Trophoblast cell (in vitro differentiated cells and primary cell): ENCODE results near the gene LUZP1.

Experiments used
- DNase-seq, 2 donors: peaks; one replicate each; pipeline ENCODE4 v3.0.0-alpha.2; 2016
- H2AFZ ChIP-seq: 2 replicates; pipeline ENCODE4 v1.6.1; 2013; ENCODE audit warnings: low read length, moderate library complexity, mild to moderate bottlenecking; ENCODE audit not compliant: insufficient read depth, poor library complexity
- H2AK5ac ChIP-seq: 2 replicates; pipeline ENCODE4 v1.6.1; 2013; ENCODE audit warnings: mild to moderate bottlenecking, low read length
- H2BK120ac ChIP-seq: 2 replicates; pipeline ENCODE4 v1.6.1; 2013; ENCODE audit warnings: low read length, mild to moderate bottlenecking, moderate library complexity; ENCODE audit not compliant: insufficient read depth, poor library complexity
- H2BK12ac ChIP-seq: 2 replicates; pipeline ENCODE4 v1.6.1; 2013; ENCODE audit warnings: mild to moderate bottlenecking, low read length, moderate library complexity
- H2BK5ac ChIP-seq: 2 replicates; pipeline ENCODE4 v1.6.1; 2013; ENCODE audit warnings: low read length, low read depth, moderate library complexity, mild to moderate bottlenecking; ENCODE audit not compliant: poor library complexity
- H3K14ac ChIP-seq: 2 replicates; pipeline ENCODE4 v1.6.1; 2013; ENCODE audit warnings: mild to moderate bottlenecking, low read length
- H3K18ac ChIP-seq: 2 replicates; pipeline ENCODE4 v1.6.1; 2013; ENCODE audit warnings: mild to moderate bottlenecking, low read length
- H3K23ac ChIP-seq: 2 replicates; pipeline ENCODE4 v1.6.1; 2013; ENCODE audit warnings: low read length
- H3K27ac ChIP-seq: 2 replicates; pipeline ENCODE4 v1.5.1; 2013; ENCODE audit warnings: low read depth, mild to moderate bottlenecking, inconsistent platforms, low read length, moderate library complexity
- H3K27me3 ChIP-seq: 2 replicates; pipeline ENCODE4 v1.6.1; 2013; ENCODE audit warnings: inconsistent platforms, mild to moderate bottlenecking, low read length, moderate library complexity; ENCODE audit not compliant: insufficient read depth
- H3K36me3 ChIP-seq, 2 experiments: 1 replicate in 1 of 2; 2 replicates in 1 of 2; pipeline ENCODE4 v1.6.1; 2013; ENCODE audit warnings: low read length in 2 of 2, mild to moderate bottlenecking in 2 of 2, moderate library complexity in 1 of 2; ENCODE audit not compliant: insufficient read depth in 2 of 2, control insufficient read depth in 1 of 2
- H3K4ac ChIP-seq: 2 replicates; pipeline ENCODE4 v1.6.1; 2013; ENCODE audit warnings: low read depth, mild to moderate bottlenecking, low read length, moderate library complexity
- H3K4me1 ChIP-seq, 2 experiments: 1 replicate in 1 of 2; 2 replicates in 1 of 2; pipeline ENCODE4 v1.6.1; 2013; ENCODE audit warnings: low read length in 2 of 2, mild to moderate bottlenecking in 2 of 2, moderate library complexity in 1 of 2; ENCODE audit not compliant: insufficient read depth in 2 of 2, control insufficient read depth in 1 of 2
- H3K4me2 ChIP-seq: 2 replicates; pipeline ENCODE4 v1.6.1; 2013; ENCODE audit warnings: inconsistent platforms, mild to moderate bottlenecking, low read length, moderate library complexity
- H3K4me3 ChIP-seq: 2 replicates; pipeline ENCODE4 v1.5.1; 2013; ENCODE audit warnings: mild to moderate bottlenecking, low read depth, low read length, inconsistent platforms
- H3K79me1 ChIP-seq: one replicate; pipeline ENCODE4 v1.6.1; 2013; ENCODE audit warnings: low read length
- H3K79me2 ChIP-seq: 2 replicates; pipeline ENCODE4 v1.6.1; 2013; ENCODE audit warnings: low read length, mild to moderate bottlenecking; ENCODE audit not compliant: control insufficient read depth, insufficient read depth, poor library complexity
- H3K9ac ChIP-seq: 2 replicates; pipeline ENCODE4 v1.6.1; 2013; ENCODE audit warnings: mild to moderate bottlenecking, low read length
- H3K9me3 ChIP-seq: 2 replicates; pipeline ENCODE4 v1.6.1; 2013; ENCODE audit warnings: low read depth, mild to moderate bottlenecking, control low read depth, inconsistent platforms, low read length; ENCODE audit not compliant: insufficient read depth
- H4K12ac ChIP-seq: 2 replicates; pipeline ENCODE4 v1.6.1; 2013; ENCODE audit warnings: low read depth, mild to moderate bottlenecking, low read length, moderate library complexity
- H4K8ac ChIP-seq: 2 replicates; pipeline ENCODE4 v1.6.1; 2013; ENCODE audit warnings: low read depth, mild to moderate bottlenecking, low read length, moderate library complexity
- H4K91ac ChIP-seq: one replicate; pipeline ENCODE4 v1.6.1; 2013; ENCODE audit warnings: low read depth, mild to moderate bottlenecking, low read length, moderate library complexity
- WGBS: extraction: QIAGEN DNeasy Blood & Tissue Kit; methylation state at CpG from one replicate; pipeline ENCODE4 v1.1.7; 2013; ENCODE audit warnings: missing lambda C conversion rate; ENCODE audit not compliant: insufficient read length, insufficient coverage; ENCODE audit errors: extremely low coverage; 5-methylcytosine and 5-hydroxymethylcytosine counted together

The LUZP1 gene

GRCh38 chr1:23202263-23202749 lies 33.6 kb upstream of the LUZP1 start:
- H3K4me1 ChIP-seq: peaks cover under 1 to 4% of the 10 kb centered on the region in 2 experiments
- H3K79me2 ChIP-seq: no peaks in the 10 kb centered on the region
- H3K27ac ChIP-seq: no peak overlapping the region
- H4K91ac ChIP-seq: no peak overlapping the region
- no CpG with 5 or more reads among the region's 3 CpGs for WGBS
- H3K9ac ChIP-seq: no peak overlapping the region
- no peak overlapping the region for H2AK5ac ChIP-seq
- H3K27me3 ChIP-seq: no peaks in the 10 kb centered on the region
- H2AFZ ChIP-seq: no peak overlapping the region
- H2BK5ac ChIP-seq: no peak overlapping the region
- H4K8ac ChIP-seq: no peak overlapping the region
- H3K23ac ChIP-seq: no peak overlapping the region
- no peak for DNase-seq
- no peak overlapping the region for H3K4me2 ChIP-seq
- no peak overlapping the region for H3K18ac ChIP-seq
- H2BK12ac ChIP-seq: no peak overlapping the region
- peaks cover 4% of the 10 kb centered on the region for H3K79me1 ChIP-seq
- H3K9me3 ChIP-seq: peaks cover 2% of the 10 kb centered on the region
- no peak overlapping the region for H4K12ac ChIP-seq
- no peak overlapping the region for H3K4ac ChIP-seq
- no peak overlapping the region for H3K4me3 ChIP-seq
- no peak overlapping the region for H2BK120ac ChIP-seq
- no peak overlapping the region for H3K14ac ChIP-seq
- no peaks in the 10 kb centered on the region for H3K36me3 ChIP-seq

- H2BK120ac ChIP-seq: no peak overlapping the region
- H3K4ac ChIP-seq: no peak overlapping the region
- no peak overlapping the region for H4K91ac ChIP-seq
- peaks cover 7 to 10% of the 10 kb centered on the region in 2 experiments for H3K4me1 ChIP-seq
- no peak overlapping the region for H3K23ac ChIP-seq
- H2AK5ac ChIP-seq: no peak overlapping the region
- peaks cover 10% of the 10 kb centered on the region for H3K79me1 ChIP-seq
- no CpG with 5 or more reads among the region's 1 CpG for WGBS
- H2BK12ac ChIP-seq: no peak overlapping the region
- no peak overlapping the region for H2BK5ac ChIP-seq
- DNase-seq: no peak
- H4K8ac ChIP-seq: no peak overlapping the region
- H3K27ac ChIP-seq: no peak overlapping the region
- peaks cover 2% of the 10 kb centered on the region for H3K9me3 ChIP-seq
- no peak overlapping the region for H3K9ac ChIP-seq
- H3K14ac ChIP-seq: no peak overlapping the region
- no peaks in the 10 kb centered on the region for H3K79me2 ChIP-seq
- H3K36me3 ChIP-seq: no peaks in the 10 kb centered on the region
- no peak overlapping the region for H2AFZ ChIP-seq
- H3K4me3 ChIP-seq: no peak overlapping the region
- no peak overlapping the region for H3K18ac ChIP-seq
- no peak overlapping the region for H3K4me2 ChIP-seq
- H4K12ac ChIP-seq: no peak overlapping the region
- H3K27me3 ChIP-seq: no peaks in the 10 kb centered on the region
These were observed 32.2 kb upstream of the LUZP1 start for GRCh38 chr1:23200883-23201282.

GRCh38 chr1:23198373-23198772 lies 29.7 kb upstream of the LUZP1 start:
- Histone ChIP-seq H3K4ac (no peak overlapping the region), H3K23ac (no peak overlapping the region), H4K12ac (no peak overlapping the region), H2AFZ (no peak overlapping the region), H3K4me3 (no peak overlapping the region), H2BK5ac (no peak overlapping the region), H3K79me2 (no peaks in the 10 kb centered on the region), H4K8ac (no peak overlapping the region), H3K27me3 (no peaks in the 10 kb centered on the region), H3K4me2 (no peak overlapping the region), H3K14ac (no peak overlapping the region), H4K91ac (no peak overlapping the region), H3K4me1 (peaks cover 16 to 25% of the 10 kb centered on the region in 2 experiments), H3K27ac (no peak overlapping the region), H3K79me1 (peaks cover 22% of the 10 kb centered on the region), H3K9ac (no peak overlapping the region), H3K9me3 (no peaks in the 10 kb centered on the region), H2BK120ac (no peak overlapping the region), H2AK5ac (no peak overlapping the region), H2BK12ac (no peak overlapping the region), H3K36me3 (no peaks in the 10 kb centered on the region), H3K18ac (no peak overlapping the region)
- no CpG with 5 or more reads among the region's 4 CpGs for WGBS
- DNase-seq: peak in 1 of 2 donors; percentile 47

GRCh38 chr1:23196627-23197328 lies 28.1 kb upstream of the LUZP1 start:
- peak overlapping the region; percentile 59 for H3K14ac ChIP-seq
- H4K12ac ChIP-seq: no peak overlapping the region
- peak overlapping the region; percentile 44 for H4K8ac ChIP-seq
- peak overlapping the region; percentile 70 for H4K91ac ChIP-seq
- H3K23ac ChIP-seq: no peak overlapping the region
- no peak overlapping the region for H3K9ac ChIP-seq
- no peaks in the 10 kb centered on the region for H3K27me3 ChIP-seq
- no peak overlapping the region for H2AFZ ChIP-seq
- peaks cover 26% of the 10 kb centered on the region for H3K79me1 ChIP-seq
- H3K79me2 ChIP-seq: no peaks in the 10 kb centered on the region
- H2AK5ac ChIP-seq: no peak overlapping the region
- H2BK120ac ChIP-seq: peak overlapping the region; percentile 77
- H2BK12ac ChIP-seq: peak overlapping the region; percentile 42
- H2BK5ac ChIP-seq: peak overlapping the region; percentile 68
- H3K18ac ChIP-seq: no peak overlapping the region
- H3K36me3 ChIP-seq: no peaks in the 10 kb centered on the region
- H3K27ac ChIP-seq: peak overlapping the region; percentile 98
- no peak overlapping the region for H3K4ac ChIP-seq
- no peaks in the 10 kb centered on the region for H3K9me3 ChIP-seq
- peak; percentile 92 to 95 for DNase-seq
- WGBS: no CpG with 5 or more reads among the region's 10 CpGs
- H3K4me3 ChIP-seq: no peak overlapping the region
- H3K4me2 ChIP-seq: peak overlapping the region; percentile 19
- peaks cover 16 to 28% of the 10 kb centered on the region in 2 experiments for H3K4me1 ChIP-seq
